GM19395 (cell line): ENCODE results near the gene PUM1.
"Not testable (repeated sequence)": the region's sequence is repeated elsewhere in the genome, so short reads cannot be mapped to it uniquely, and the experiment has no call there.

Experiments
- ATAC-seq: cut with Tn5 transposase; IDR thresholded peaks from one replicate; pipeline ENCODE4 v1.9.1; 2021; ENCODE audit warnings: mild to moderate bottlenecking, moderate library complexity; ENCODE audit not compliant: unreplicated experiment

Gene PUM1

DNA sequence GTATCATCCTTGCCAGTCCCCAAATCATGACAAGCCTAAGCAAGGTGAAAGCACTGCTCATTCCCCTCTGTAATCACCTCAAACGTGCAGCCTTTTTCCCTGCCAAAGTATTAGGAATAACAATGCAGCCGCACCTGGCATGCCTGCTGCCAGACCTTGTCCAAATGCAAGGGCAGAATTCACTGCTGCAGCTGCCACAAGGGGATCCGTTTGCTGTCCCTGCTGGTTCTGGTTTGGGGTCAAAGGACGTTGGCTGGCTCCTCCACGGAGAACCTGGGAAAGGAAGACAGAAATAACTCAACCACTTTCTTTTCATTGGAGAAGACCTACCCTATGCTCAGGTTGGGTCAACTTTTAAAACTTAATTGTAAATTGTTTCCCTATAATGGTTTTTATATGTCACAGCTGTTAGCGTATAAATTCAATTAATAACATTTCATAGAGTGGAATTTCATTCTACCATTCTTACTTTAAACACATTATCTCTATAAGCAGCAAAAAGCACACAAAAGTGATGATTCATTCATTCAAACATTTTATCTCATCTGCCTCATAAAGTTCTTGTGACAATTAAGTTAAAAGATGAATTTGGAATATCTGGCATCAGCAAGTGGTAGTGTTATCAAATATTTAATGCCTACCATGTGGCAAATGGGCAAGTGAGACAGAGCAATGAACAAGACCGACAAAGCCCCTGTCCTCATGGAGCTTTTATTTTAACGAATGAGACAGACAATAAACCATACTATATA is 97.1 kb downstream of the PUM1 start:
- ATAC-seq = no peak

DNA sequence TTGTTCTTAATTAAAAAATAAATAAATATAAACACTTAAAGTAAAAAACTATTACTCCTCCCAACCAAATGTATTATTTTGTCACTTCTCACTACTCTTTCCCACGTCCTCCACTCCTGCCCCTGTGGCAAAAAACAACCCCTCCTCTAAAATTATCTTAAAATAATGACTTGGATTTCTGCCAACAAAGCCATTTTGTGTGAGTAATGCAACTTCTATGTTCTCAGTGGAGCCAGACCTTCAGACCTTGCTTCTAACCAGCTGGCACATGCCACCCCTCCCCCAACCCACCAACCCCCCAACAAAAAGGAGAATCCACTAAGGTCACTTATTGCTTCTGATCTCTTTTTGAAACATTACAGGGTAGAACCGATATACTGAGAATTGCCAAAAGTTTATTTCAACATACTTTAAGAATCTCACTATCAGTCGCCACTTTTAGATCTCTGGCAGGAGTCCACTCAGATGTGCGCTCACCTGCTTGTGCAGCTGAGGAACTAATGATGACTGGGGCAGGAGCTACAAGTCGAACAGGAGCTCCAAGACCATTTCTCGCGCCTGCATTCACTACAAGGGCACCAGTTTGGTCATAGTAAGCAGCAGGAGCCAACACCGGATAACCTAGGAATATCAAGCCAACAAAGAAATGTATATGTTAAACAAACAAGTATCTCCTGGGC is 98.7 kb downstream of the PUM1 start:
- no peak for ATAC-seq

GRCh38 chr1:30965924-30966599 is 99.5 kb downstream of the PUM1 start:
- ATAC-seq = no peak

DNA sequence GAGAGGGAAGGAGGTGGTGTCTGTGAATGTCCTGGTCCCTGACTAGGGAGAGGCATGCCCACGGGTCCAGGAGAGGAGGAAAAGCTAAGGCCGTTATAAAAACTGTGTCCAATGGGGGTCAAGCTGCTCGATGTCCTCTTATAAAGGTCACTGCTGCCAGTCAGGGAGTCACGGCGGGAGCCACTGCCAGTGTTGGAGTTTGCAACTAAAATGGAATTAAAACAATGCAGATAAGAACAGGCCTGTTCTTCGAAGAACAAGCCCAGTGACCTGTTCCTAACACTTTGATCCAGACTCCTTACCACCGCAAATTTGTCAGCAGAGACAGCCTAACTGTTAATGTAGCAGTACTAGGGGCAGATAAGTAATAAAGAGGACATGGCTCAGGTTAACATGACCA is 100.8 kb downstream of the PUM1 start:
- no peak for ATAC-seq

- no peak for ATAC-seq
Observed at GRCh38 chr1:30962609-30963508, 102.7 kb downstream of the PUM1 start.

- ATAC-seq = no peak
Observed at GRCh38 chr1:30957560-30958222, 107.8 kb downstream of the PUM1 start.

- no peak for ATAC-seq
Observed at GRCh38 chr1:30955448-30956015, 110.0 kb downstream of the PUM1 start.

- no peak for ATAC-seq
Observed at GRCh38 chr1:30953685-30954084, 111.8 kb downstream of the PUM1 start.

- no peak for ATAC-seq
Observed at GRCh38 chr1:30952098-30952497, 113.4 kb downstream of the PUM1 start.

DNA sequence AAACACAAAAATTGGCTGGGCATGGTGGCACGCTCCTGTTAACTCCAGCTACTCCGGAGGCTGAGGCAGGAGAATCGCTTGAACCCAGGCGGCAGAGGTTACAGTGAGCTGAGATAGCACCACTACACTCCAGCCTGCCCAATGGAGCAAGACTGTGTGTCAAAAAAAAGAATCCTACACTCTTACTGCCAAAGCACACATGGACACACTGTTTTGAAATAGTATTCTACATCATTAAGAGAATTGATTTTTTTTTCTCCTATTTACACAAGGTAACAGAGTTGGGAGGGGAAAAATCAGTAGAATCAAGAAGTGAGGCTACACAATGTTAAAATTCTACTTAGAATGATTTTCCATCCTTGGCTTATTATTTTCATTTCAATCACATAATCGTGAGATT is 114.8 kb downstream of the PUM1 start:
- no peak for ATAC-seq

DNA sequence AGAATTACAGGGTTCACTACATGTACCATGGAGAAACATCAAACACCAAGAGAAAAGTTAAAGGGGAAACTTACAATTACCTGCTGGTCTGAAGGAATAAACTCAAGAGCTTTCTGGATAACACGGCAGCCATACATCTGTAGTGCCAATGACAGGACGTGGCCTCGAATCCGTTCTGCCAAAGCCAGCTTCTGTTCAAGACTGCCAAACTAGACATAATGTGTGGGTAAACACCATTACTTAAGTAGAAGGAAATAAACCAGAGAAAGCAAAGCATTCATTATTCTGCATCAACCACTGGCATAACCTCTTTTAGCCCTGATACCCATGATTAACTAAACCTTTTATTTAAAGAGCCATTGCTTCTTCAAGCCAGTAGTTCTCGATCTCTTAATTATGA is 115.5 kb downstream of the PUM1 start:
- no peak for ATAC-seq

GRCh38 chr1:30949487-30949838 is 116.1 kb downstream of the PUM1 start:
- not testable (repeated sequence) for ATAC-seq

GRCh38 chr1:30948813-30949486 is 116.6 kb downstream of the PUM1 start:
- ATAC-seq = not testable (repeated sequence)

DNA sequence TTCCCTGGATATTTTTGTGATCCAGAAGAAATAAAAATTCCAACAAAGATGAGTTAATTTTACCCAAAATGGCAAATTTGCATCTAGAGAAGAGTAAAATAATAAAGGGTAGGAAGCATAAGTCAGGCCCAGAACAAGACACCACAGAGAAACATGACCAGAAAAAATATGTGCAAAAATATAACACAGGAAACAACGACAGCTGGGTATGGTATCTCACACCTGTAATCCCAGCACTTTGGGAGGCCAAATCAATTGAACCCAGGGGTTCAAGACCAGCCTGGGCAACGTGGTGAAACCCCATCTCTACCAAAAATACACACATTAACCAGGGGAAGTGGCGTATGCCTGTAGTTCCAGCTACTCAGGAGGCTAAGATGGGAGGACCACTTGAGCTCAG is 117.2 kb downstream of the PUM1 start:
- ATAC-seq = no peak

DNA sequence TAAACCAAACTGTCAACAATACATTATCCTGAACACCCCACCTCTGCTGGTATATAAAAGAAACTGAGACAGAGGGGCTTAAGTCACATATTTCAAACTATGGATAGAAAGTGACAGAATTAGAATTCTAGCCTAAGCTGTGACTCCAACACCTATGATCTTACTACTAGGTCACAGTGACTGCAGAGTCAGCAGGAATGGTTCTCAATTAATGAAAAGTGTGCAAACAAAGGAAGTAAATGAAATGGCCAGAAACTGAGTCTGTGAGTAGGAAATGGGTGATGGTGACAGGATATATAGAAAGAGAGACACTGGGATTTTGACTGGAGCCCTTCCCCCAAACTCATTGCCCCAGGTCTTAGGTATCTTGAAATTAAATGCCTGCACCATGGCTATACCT is 118.3 kb downstream of the PUM1 start:
- ATAC-seq = no peak

DNA sequence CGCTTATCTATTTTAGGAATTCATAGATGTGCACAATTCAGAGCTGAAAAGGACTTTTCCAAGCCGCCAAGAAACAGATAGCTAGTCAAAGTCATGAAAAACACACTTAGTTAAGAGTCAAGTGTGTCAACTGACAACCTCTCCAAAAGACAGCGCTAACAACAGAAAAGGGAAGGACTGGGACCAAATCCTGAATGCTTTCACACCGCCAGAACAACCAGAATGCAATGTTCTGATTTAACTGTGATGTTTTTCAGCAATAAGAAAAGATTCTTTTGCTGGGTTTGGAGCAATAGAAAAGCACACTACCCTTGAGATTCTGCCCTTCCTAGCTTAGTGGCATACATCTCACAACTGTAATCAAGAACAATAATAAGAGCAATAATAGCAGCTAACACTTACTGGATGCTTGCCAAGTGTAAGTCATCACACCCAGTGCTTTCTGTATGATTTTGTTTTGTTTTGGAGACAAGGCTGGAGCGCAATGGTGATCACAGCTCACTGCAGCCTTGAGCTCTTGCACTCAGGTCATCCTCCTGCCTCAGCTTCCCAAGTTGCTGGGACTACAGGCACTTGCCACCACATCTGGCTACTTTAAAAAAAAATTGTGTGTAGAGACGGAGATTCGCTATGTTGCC is 123.1 kb downstream of the PUM1 start:
- no peak for ATAC-seq

- ATAC-seq = no peak
Observed at GRCh38 chr1:30940541-30940940, 125.0 kb downstream of the PUM1 start.

GRCh38 chr1:30936541-30937171 is 128.9 kb downstream of the PUM1 start:
- no peak for ATAC-seq

GRCh38 chr1:30935758-30936157 is 129.8 kb downstream of the PUM1 start:
- ATAC-seq = not testable (repeated sequence)
